ENCODE measurements around the gene NRF1. TPM values are rescaled to one million over a fixed set of nuclear protein-coding genes. Genes with fewer than 3 reads are reported as not detected.

NRF1 gene
- total RNA-seq, 4 donors from 2014 or later: 16.9 to 37.1 (median 27.0) TPM

- Histone ChIP-seq H3K27ac (no peak overlapping the region), H3K36me3 (no peaks in the 10 kb centered on the region), H3K4me1 (no peaks in the 10 kb centered on the region), H3K9me3 (no peaks in the 10 kb centered on the region), H3K27me3 (no peaks in the 10 kb centered on the region), H3K4me3 (replicated peaks in 1 of 3) (no peak overlapping the region)
- DNase-seq: peak; percentile 36 to 47
- intact Hi-C loops (cut with DNase I): no loop called here
- 94 to 98% methylated on average over 1 of the region's 1 CpG for WGBS, 2 donors
- TF ChIP-seq CTCF (IDR thresholded peaks at IDR 0.05) (no peak), POLR2A (IDR thresholded peaks at IDR 0.05) (no peak)
Measured at GRCh38 chr7:129684777-129685176, 73.3 kb downstream of the NRF1 start.

- Histone ChIP-seq H3K36me3 (peaks cover 0 to 2% of the 10 kb centered on the region in 2 donors), H3K4me3 (replicated peaks in 1 of 3) (no peak overlapping the region), H3K9me3 (no peaks in the 10 kb centered on the region), H3K27me3 (no peaks in the 10 kb centered on the region), H3K27ac (no peak overlapping the region), H3K4me1 (no peaks in the 10 kb centered on the region)
- DNase-seq: no peak
- 98 to 99% methylated on average over 2 of the region's 2 CpGs for WGBS, 2 donors
- no peak for TF ChIP-seq POLR2A (IDR thresholded peaks at IDR 0.05)
- intact Hi-C loops (cut with DNase I): no loop called here
Measured at GRCh38 chr7:129686063-129686462, 74.5 kb downstream of the NRF1 start.

- Histone ChIP-seq H3K27me3 (no peaks in the 10 kb centered on the region), H3K36me3 (peaks cover 10 to 14% of the 10 kb centered on the region in 2 donors), H3K4me1 (no peaks in the 10 kb centered on the region), H3K4me3 (replicated peaks in 1 of 3) (no peak overlapping the region), H3K27ac (no peak overlapping the region), H3K9me3 (no peaks in the 10 kb centered on the region)
- 95 to 97% methylated on average over 5 of the region's 5 CpGs for whole genome bisulfite sequencing, 2 donors
- DNase-seq: no peak
- TF ChIP-seq POLR2A (IDR thresholded peaks at IDR 0.05) (no peak), CTCF (IDR thresholded peaks at IDR 0.05) (no peak)
- intact Hi-C loops (cut with DNase I): no loop called here
Measured at GRCh38 chr7:129688503-129689222, 77.1 kb downstream of the NRF1 start.

- no peak for TF ChIP-seq CTCF (IDR thresholded peaks at IDR 0.05)
- no peak for TF ChIP-seq POLR2A (IDR thresholded peaks at IDR 0.05)
- WGBS, 2 donors: 95 to 100% methylated on average over 6 of the region's 6 CpGs
- Histone ChIP-seq H3K27me3 (no peaks in the 10 kb centered on the region), H3K4me1 (no peaks in the 10 kb centered on the region), H3K9me3 (no peaks in the 10 kb centered on the region), H3K36me3 (peaks cover 10 to 14% of the 10 kb centered on the region in 2 donors), H3K4me3 (replicated peaks in 1 of 3) (no peak overlapping the region), H3K27ac (no peak overlapping the region)
- intact Hi-C loops (cut with DNase I): no loop called here
- no peak for DNase-seq
Measured at GRCh38 chr7:129689995-129690581, 78.6 kb downstream of the NRF1 start.

GRCh38 chr7:129690701-129691100, 79.2 kb downstream of the NRF1 start:
- H3K9me3 ChIP-seq: no peaks in the 10 kb centered on the region
- H3K4me3 ChIP-seq (replicated peaks in 1 of 3): no peak overlapping the region
- 83 to 94% methylated on average over 4 of the region's 4 CpGs for WGBS, 2 donors
- H3K27ac ChIP-seq: no peak overlapping the region
- no peaks in the 10 kb centered on the region for H3K27me3 ChIP-seq
- peaks cover 10 to 14% of the 10 kb centered on the region in 2 donors for H3K36me3 ChIP-seq
- DNase-seq: no peak
- intact Hi-C loops (cut with DNase I): no loop called here
- no peaks in the 10 kb centered on the region for H3K4me1 ChIP-seq
- TF ChIP-seq POLR2A (IDR thresholded peaks at IDR 0.05): no peak
- TF ChIP-seq CTCF (IDR thresholded peaks at IDR 0.05): no peak

All from thyroid gland (tissue), 4 donors.